BJ (cell line): Measurements from ENCODE around the gene ZNF714. TPM values are rescaled to one million over a fixed set of nuclear protein-coding genes. Genes with fewer than 3 reads are reported as not detected.
"Not testable (repeated sequence)": the region's sequence is repeated elsewhere in the genome, so short reads cannot be mapped to it uniquely, and the experiment has no call there.

Source experiments
- CTCF ChIA-PET: fragments of 350-600 bp; formaldehyde crosslinking; extraction: SDS; loops from one replicate; lab custom pipeline; 2021; ENCODE audit warnings: antibody characterized with exemption, inconsistent platforms; lab: Yijun Ruan, JAX
- POLR2A ChIA-PET: fragments of 300-600 bp; sonication (Branson Sonifier 250); formaldehyde crosslinking; extraction: SDS; loops from one replicate; lab custom pipeline; 2021; ENCODE audit warnings: antibody characterized with exemption; lab: Charles Lee
- DNase-seq: peaks from one replicate; pipeline ENCODE4 v3.0.0-alpha.2; 2011; ENCODE audit warnings: low read depth
- H3K27me3 ChIP-seq: 2 replicates; pipeline ENCODE4 v1.6.0; 2011; ENCODE audit warnings: low read length; ENCODE audit not compliant: control insufficient read depth, insufficient read depth
- H3K36me3 ChIP-seq: 2 replicates; pipeline ENCODE4 v1.5.1; 2011; ENCODE audit warnings: low read length; ENCODE audit not compliant: control insufficient read depth, insufficient read depth
- H3K4me3 ChIP-seq: 2 replicates; pipeline ENCODE4 v1.5.1; 2011; ENCODE audit warnings: low read depth, mild to moderate bottlenecking, control low read depth, low read length
- polyA plus RNA-seq: library from polyadenylated mRNA; depleted of rRNA; stranded (reverse); fragments of >200 nt; gene quantifications from 2 replicates; pipeline ENCODE4 v1.2.3, GENCODE V29; 2011
- TF ChIP-seq, protein P1 (sequence below): IDR thresholded peaks from 2 replicates; pipeline ENCODE4 v1.5.1; 2011; ENCODE audit warnings: low read depth, mild to moderate bottlenecking, control low read depth, inconsistent platforms, low read length, moderate library complexity; ENCODE audit not compliant: insufficient read depth

ZNF714 gene
- polyA plus RNA-seq, 1 experiment = 5.6 TPM

DNA sequence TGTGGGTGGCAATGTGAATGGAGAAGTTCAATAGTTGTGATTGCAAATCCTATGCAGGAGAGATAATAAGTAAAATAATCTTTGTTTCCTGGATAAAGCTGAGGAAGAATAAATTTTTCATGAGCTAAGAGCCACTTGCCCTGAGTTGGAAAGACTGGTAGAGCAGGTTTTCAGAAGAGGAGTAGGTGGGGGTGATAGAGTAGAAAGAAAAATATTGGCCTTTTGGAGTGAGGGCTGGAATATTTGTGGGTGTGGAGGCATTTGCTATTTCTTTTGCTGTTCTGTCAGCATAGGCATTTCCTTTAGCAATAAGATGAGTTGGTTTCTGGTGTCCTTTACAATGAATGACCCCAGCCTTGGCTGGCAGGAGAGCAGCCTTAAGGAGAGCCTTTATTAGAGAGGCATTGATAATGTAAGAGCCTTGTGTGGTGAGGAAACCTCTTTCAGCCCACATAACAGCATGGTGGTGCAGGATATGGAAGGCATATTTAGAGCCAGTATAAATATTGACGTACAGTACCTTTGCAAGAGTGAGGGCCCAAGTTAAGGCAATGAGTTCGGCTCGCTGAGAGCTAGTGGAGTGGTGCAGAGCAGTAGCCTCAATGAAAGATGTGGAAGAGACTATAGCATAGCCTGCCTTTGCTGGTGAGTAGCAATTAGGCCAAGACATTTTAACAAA, 48.2 kb downstream of the ZNF714 start:
- CTCF ChIA-PET = no interaction called here
- no peaks in the 10 kb centered on the region for H3K36me3 ChIP-seq

GRCh38 chr19:21133633-21134032, 51.6 kb downstream of the ZNF714 start:
- no peaks in the 10 kb centered on the region for H3K36me3 ChIP-seq
- ChIA-PET CTCF (interaction anchor here (1.2 kb wide), 1 partner anchor 22 kb away, joined by 3 read pairs; no protein-coding TSS in a partner anchor), POLR2A (no interaction called here)
- no peaks in the 10 kb centered on the region for H3K27me3 ChIP-seq
- no peak for DNase-seq
- TF ChIP-seq, protein P1, sequence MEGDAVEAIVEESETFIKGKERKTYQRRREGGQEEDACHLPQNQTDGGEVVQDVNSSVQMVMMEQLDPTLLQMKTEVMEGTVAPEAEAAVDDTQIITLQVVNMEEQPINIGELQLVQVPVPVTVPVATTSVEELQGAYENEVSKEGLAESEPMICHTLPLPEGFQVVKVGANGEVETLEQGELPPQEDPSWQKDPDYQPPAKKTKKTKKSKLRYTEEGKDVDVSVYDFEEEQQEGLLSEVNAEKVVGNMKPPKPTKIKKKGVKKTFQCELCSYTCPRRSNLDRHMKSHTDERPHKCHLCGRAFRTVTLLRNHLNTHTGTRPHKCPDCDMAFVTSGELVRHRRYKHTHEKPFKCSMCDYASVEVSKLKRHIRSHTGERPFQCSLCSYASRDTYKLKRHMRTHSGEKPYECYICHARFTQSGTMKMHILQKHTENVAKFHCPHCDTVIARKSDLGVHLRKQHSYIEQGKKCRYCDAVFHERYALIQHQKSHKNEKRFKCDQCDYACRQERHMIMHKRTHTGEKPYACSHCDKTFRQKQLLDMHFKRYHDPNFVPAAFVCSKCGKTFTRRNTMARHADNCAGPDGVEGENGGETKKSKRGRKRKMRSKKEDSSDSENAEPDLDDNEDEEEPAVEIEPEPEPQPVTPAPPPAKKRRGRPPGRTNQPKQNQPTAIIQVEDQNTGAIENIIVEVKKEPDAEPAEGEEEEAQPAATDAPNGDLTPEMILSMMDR = no peak
- no peak overlapping the region for H3K4me3 ChIP-seq

More for the DNA sequence above, 48.2 kb downstream of the ZNF714 start:
- TF ChIP-seq, protein P1 = no peak
- DNase-seq = no peak
- Histone ChIP-seq H3K4me3 (no peak overlapping the region), H3K27me3 (no peaks in the 10 kb centered on the region)
- POLR2A ChIA-PET = no interaction called here

GRCh38 chr19:21134934-21135366, 52.9 kb downstream of the ZNF714 start:
- CTCF ChIA-PET = no interaction called here

GRCh38 chr19:21135433-21135832, 53.4 kb downstream of the ZNF714 start:
- DNase-seq = no peak
- H3K36me3 ChIP-seq = no peaks in the 10 kb centered on the region
- TF ChIP-seq, protein P1 = no peak
- POLR2A ChIA-PET = no interaction called here
- CTCF ChIA-PET = no interaction called here
- H3K27me3 ChIP-seq = no peaks in the 10 kb centered on the region
- no peak overlapping the region for H3K4me3 ChIP-seq

More at GRCh38 chr19:21134934-21135366, 52.9 kb downstream of the ZNF714 start:
- no peak for DNase-seq
- POLR2A ChIA-PET = no interaction called here
- Histone ChIP-seq H3K36me3 (no peaks in the 10 kb centered on the region), H3K27me3 (no peaks in the 10 kb centered on the region), H3K4me3 (no peak overlapping the region)
- TF ChIP-seq, protein P1 = no peak

- Histone ChIP-seq H3K4me3 (no peak overlapping the region), H3K27me3 (no peaks in the 10 kb centered on the region), H3K36me3 (no peaks in the 10 kb centered on the region)
- TF ChIP-seq, protein P1 = no peak
- CTCF ChIA-PET = interaction anchor here (0.6 kb wide), 1 partner anchor 11 kb away, joined by 3 read pairs; no protein-coding TSS in a partner anchor
- no peak for DNase-seq
- POLR2A ChIA-PET = no interaction called here
Measured at GRCh38 chr19:21138130-21138529, 56.1 kb downstream of the ZNF714 start.

GRCh38 chr19:21141006-21141405, 59.0 kb downstream of the ZNF714 start:
- H3K4me3 ChIP-seq, H3K27me3 ChIP-seq, DNase-seq, H3K36me3 ChIP-seq, POLR2A ChIA-PET, CTCF ChIA-PET: not testable (repeated sequence)
